ENCODE data around the gene SYCE1L. TPM values are rescaled to one million over a fixed set of nuclear protein-coding genes. Genes with fewer than 3 reads are reported as not detected.
"Not testable (repeated sequence)": the region's sequence is repeated elsewhere in the genome, so short reads cannot be mapped to it uniquely, and the experiment has no call there.

The SYCE1L gene, protein sequence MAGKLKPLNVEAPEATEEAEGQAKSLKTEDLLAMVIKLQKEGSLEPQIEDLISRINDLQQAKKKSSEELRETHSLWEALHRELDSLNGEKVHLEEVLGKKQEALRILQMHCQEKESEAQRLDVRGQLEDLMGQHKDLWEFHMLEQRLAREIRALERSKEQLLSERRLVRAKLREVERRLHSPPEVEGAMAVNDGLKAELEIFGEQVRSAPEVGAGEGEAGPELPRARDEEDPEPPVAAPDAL
- total RNA-seq (2014; rRNA removed; shearing (Covaris generic)), result not detected in 2 replicates
- polyA plus RNA-seq (2015; cell fraction: cytosol; rRNA removed), result not detected in 2 replicates
- polyA plus RNA-seq (2015; cell fraction: nucleus; rRNA removed), result 0.43 TPM in 1 of 2 replicates, not detected in the other

GRCh38 chr16:77199211-77199610, at the start of gene SYCE1L:
TSS of gene SYCE1L (plus strand) at chr16:77199408. CDS start at chr16:77199452, 44 bp downstream.
- in situ Hi-C loops (cut with HindIII; ENCODE audit: low pct_unique_long_range_greater_than_20kb, low sequenced_read_pairs), result no loop called here
- no peak for DNase-seq (ENCODE audit: low read depth, low spot score)

GRCh38 chr16:77157346-77158058, 41.7 kb upstream of the SYCE1L start:
- in situ Hi-C loops (cut with HindIII; ENCODE audit: low pct_unique_long_range_greater_than_20kb, low sequenced_read_pairs), result no loop called here
- no peak for DNase-seq (ENCODE audit: low read depth, low spot score)

GRCh38 chr16:77158293-77158692, 40.9 kb upstream of the SYCE1L start:
- in situ Hi-C loops (cut with HindIII; ENCODE audit: low pct_unique_long_range_greater_than_20kb, low sequenced_read_pairs), result no loop called here
- no peak for DNase-seq (ENCODE audit: low read depth, low spot score)

DNA sequence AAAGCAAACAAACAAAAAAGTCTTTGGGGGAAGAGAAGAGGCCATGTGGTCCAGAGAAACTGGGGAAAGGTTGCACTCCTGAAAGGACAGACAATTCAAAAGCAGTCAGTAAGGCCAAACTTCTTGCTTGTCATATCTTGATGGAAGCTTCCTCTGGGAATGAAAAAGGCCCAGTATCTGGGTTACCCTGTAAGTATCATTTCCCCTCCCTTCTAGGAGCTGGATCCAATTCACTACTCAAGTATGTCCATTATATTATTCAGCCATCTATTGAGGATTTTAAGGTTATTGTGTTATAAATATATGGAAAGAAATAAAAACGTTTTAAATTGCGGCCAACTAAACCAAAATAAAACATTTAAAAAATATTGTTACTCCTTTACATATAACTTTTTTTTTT, 34.2 kb upstream of the SYCE1L start:
- in situ Hi-C loops (cut with HindIII; ENCODE audit: low pct_unique_long_range_greater_than_20kb, low sequenced_read_pairs), result no loop called here

DNA sequence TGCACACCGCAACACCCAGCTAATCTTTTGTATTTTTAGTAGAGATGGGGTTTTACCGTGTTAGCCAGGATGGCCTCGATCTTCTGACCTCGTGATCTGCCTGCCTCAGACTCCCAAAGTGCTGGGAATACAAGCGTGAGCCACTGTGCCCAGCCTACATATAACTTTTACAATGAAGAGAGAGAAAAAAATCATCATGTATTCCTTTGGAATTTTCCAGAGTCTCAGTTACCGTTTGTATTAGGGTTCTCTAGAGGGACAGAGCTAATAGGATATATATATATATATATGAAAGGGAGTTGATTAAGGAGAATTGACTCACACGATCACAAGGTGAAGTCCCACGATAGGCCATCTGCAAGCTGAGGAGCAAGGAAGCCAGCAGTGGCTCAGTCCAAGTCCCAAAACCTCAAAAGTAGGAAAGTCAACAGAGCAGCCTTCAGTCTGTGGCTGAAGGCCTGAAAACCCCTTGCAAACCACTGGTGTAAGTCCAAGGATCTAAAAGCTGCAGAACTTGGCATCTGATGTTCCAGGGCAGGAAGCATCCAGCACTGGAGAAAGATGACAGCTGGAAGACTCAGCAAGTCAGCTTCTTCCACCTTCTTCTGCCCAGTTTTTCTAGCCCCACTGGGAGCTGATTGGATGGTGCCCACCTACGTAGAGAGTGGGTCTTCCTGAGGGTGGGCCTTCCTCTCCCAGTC, 33.5 kb upstream of the SYCE1L start:
- DNase-seq (ENCODE audit: low read depth, low spot score); in situ Hi-C loops (cut with HindIII; ENCODE audit: low pct_unique_long_range_greater_than_20kb, low sequenced_read_pairs): not testable (repeated sequence)

More for the DNA sequence above, 34.2 kb upstream of the SYCE1L start:
- DNase-seq (ENCODE audit: low read depth, low spot score), result no peak

- DNase-seq (ENCODE audit: low read depth, low spot score), result no peak
- in situ Hi-C loops (cut with HindIII; ENCODE audit: low pct_unique_long_range_greater_than_20kb, low sequenced_read_pairs), result no loop called here
Observed at GRCh38 chr16:77166726-77167125, 32.5 kb upstream of the SYCE1L start.

- no peak for DNase-seq (ENCODE audit: low read depth, low spot score)
- in situ Hi-C loops (cut with HindIII; ENCODE audit: low pct_unique_long_range_greater_than_20kb, low sequenced_read_pairs), result no loop called here
Observed at GRCh38 chr16:77168901-77169300, 30.3 kb upstream of the SYCE1L start.

DNA sequence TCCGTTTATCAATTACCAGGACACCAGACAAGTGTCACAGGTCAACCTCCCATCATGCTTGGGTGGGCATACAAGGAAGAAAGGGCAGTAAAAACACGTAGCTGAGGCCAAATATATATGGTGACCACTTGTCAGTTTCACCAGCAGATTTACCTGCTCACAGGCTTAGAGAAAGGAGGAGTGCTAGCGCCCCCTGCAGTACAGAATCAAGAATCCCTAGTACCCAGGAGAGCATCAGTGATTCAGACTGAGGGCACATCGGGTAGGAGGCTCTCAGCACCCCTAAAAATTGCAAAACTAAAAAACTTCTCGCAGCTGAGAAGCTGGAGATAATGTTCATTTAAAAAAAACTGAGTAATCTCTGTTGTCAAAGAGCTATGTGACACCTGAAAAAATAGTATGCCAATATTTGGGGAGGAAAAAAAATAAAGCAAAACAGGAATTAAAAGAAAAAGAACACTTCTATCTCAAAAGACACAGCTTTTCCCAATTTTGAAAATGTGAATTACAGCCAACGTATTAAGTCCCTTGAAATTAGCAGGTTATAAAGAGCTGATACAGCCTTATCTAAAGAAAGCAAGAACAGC, 29.5 kb upstream of the SYCE1L start:
- in situ Hi-C loops (cut with HindIII; ENCODE audit: low pct_unique_long_range_greater_than_20kb, low sequenced_read_pairs), result no loop called here
- peak; percentile 68 for DNase-seq (ENCODE audit: low read depth, low spot score)

DNA sequence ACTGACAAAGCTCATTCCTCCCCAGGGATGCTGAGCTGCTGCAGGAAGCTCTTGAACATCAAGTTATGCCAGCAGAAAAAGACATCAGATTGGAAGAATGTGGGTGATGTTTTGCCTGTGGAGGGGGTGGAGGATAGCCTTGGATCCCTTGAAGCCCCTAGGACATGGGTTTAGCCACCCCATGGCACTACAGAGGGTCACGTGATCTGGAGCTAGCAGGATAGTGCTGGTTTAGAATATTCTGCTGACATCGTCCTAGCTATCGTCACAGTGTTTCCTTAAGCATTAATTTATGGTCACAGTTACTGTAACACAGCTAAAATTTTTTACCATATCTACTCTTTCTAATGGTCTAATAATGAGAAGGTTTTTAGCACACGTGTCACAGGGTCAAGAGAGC, 28.4 kb upstream of the SYCE1L start:
- in situ Hi-C loops (cut with HindIII; ENCODE audit: low pct_unique_long_range_greater_than_20kb, low sequenced_read_pairs), result no loop called here
- no peak for DNase-seq (ENCODE audit: low read depth, low spot score)

DNA sequence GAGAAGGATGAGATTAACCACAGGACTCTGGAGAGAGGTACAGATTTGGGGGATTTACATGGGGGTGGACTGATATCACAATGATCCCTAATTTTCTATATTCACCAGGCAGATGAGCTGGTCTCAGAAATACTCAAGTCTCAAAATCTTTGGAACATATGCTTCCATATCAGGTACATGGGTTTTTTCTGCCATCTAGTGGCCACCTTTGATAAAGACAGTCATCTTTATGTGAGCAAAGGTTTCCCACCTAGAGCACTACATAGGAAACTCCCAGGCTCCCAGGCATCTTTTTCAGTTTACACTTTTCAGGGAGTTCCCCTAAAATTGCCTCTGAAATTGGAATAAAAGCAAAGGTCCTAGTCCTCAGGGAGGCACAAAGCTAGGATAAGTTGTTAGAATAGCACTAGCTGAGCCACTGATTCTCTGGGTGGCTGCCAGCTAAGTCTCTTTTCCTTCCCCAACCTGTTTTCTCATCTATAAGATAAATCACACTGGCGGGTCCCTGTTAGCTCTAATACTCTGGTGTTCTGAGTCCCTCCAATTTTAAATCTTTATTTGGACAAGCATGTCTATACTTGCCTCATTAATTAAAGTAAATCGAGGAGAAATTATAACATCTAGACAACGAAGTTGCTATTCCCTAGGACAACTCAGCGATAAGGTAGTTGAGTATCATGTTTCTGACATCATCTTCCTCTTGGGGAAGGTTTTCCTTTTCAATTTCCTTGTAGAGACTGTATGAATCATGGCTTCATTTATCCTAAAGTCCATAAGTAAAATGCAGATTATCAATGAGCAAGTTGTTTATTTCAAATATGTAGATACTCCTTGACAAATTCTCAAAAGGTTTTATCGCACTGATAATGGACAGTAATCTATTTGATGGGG, 27.2 kb upstream of the SYCE1L start:
- in situ Hi-C loops (cut with HindIII; ENCODE audit: low pct_unique_long_range_greater_than_20kb, low sequenced_read_pairs), result no loop called here
- peak; percentile 74 for DNase-seq (ENCODE audit: low read depth, low spot score)

- DNase-seq (ENCODE audit: low read depth, low spot score), result no peak
- in situ Hi-C loops (cut with HindIII; ENCODE audit: low pct_unique_long_range_greater_than_20kb, low sequenced_read_pairs), result no loop called here
Observed at GRCh38 chr16:77172951-77173350, 26.3 kb upstream of the SYCE1L start.

- in situ Hi-C loops (cut with HindIII; ENCODE audit: low pct_unique_long_range_greater_than_20kb, low sequenced_read_pairs), result no loop called here
- no peak for DNase-seq (ENCODE audit: low read depth, low spot score)
Observed at GRCh38 chr16:77183137-77183536, 16.1 kb upstream of the SYCE1L start.

DNA sequence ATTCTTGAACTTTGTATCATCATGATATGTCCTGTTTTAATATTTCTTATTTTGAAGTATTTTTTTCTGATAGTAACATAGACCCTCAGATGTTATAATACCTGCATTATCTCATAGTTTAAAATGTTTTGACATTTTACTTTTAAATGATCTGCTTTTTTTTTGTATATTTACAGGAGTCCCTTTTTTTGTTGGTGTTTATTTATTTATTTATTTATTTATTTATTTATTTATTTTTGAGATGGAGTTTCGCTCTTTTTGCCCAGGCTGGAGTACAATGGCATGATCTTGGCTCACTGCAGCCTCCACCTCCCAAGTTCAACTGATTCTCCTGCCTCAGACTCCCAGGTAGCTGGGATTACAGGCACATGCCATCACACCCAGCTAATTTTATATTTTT, 12.9 kb upstream of the SYCE1L start:
- DNase-seq (ENCODE audit: low read depth, low spot score); in situ Hi-C loops (cut with HindIII; ENCODE audit: low pct_unique_long_range_greater_than_20kb, low sequenced_read_pairs): not testable (repeated sequence)

- in situ Hi-C loops (cut with HindIII; ENCODE audit: low pct_unique_long_range_greater_than_20kb, low sequenced_read_pairs), result no loop called here
- no peak for DNase-seq (ENCODE audit: low read depth, low spot score)
Observed at GRCh38 chr16:77190190-77190477, 9.1 kb upstream of the SYCE1L start.

DNA sequence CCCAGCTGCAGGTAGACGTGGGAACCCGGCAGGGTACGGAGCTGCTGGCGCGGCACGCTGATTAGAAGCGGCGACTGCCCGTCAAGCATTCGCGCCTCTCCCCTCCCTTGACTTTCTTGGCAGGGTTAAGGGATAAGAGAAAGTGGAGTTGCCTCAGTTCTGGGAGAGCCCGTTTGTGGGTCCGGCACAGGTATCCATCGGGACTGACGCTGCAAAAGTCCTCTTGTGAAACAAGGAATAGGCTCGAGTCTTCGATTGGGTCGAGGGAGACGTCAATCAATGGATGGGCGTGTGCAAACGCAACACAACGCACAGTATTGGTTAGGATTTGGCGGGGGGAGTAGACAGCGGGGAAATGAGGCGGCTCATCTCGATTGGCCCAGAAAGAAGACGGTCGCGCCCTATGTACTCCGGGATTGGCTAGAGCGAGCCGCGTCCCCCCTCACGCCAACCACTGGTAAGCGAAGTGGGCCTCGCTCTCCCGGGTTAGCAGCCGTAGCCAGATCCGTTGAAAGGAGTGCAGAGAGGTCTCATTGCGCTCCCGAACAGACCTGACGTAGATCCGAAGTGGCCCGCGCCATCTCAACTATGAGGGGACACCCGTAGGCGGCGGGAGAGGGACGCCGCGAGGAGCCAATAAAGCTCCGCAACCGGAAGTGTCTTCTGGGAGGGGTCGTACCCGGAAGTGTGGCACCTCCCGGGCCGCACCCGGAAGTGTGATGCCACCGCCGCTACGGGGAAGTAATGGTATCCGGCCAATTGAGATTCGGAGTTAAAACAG, 8.5 kb upstream of the SYCE1L start, which contains the start of gene MON1B:
MON1B (plus strand) TSS at position 713 of the 781 bp plus-strand sequence. CDS start 296 bp downstream, outside the sequence.
- peak; percentile 98 for DNase-seq (ENCODE audit: low read depth, low spot score)
- in situ Hi-C loops (cut with HindIII; ENCODE audit: low pct_unique_long_range_greater_than_20kb, low sequenced_read_pairs), result no loop called here

- no peak for DNase-seq (ENCODE audit: low read depth, low spot score)
- in situ Hi-C loops (cut with HindIII; ENCODE audit: low pct_unique_long_range_greater_than_20kb, low sequenced_read_pairs), result no loop called here
Observed at GRCh38 chr16:77191259-77191969, 7.8 kb upstream of the SYCE1L start.

Data from SK-MEL-5 (cell line).